ENCODE results near the gene SYNDIG1.

SYNDIG1 gene

GRCh38 chr20:24667689-24668383, 198.4 kb downstream of the SYNDIG1 start:
- H3K4me3 ChIP-seq (ENCODE audit: low read depth, low read length), result no peak overlapping the region
- TF ChIP-seq CTCF (IDR thresholded peaks at IDR 0.05; ENCODE audit: low read depth, low read length, missing control alignments), result no peak
- no peak for DNase-seq (ENCODE audit: low read depth)

- no peak overlapping the region for H3K4me3 ChIP-seq (ENCODE audit: low read depth, low read length)
- no peak for DNase-seq (ENCODE audit: low read depth)
- TF ChIP-seq CTCF (IDR thresholded peaks at IDR 0.05; ENCODE audit: low read depth, low read length, missing control alignments), result no peak
Observed at GRCh38 chr20:24668384-24668702, 198.9 kb downstream of the SYNDIG1 start.

DNA sequence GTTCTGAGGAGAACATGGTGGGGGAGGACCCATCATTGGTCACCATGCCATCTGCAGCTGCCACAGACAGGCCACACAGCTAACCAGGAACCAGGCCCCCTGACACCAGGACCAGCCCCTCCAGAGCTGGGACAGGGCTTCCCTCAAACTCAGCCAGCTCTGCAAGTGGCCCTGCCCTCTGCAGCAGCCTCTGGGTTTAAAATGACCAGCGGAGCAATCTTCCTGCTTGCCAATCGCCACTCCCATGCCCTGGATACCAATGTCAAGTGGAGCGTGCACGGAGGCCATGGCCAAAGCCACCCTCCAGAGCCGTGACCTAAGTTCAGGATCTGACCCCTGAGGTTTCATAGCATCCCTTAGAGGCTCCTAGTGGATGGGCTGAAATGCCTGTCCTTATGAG, 199.4 kb downstream of the SYNDIG1 start:
- no peak for DNase-seq (ENCODE audit: low read depth)
- no peak overlapping the region for H3K4me3 ChIP-seq (ENCODE audit: low read depth, low read length)
- no peak for TF ChIP-seq CTCF (IDR thresholded peaks at IDR 0.05; ENCODE audit: low read depth, low read length, missing control alignments)

GRCh38 chr20:24669701-24670100, 200.3 kb downstream of the SYNDIG1 start:
- no peak for DNase-seq (ENCODE audit: low read depth)
- no peak for TF ChIP-seq CTCF (IDR thresholded peaks at IDR 0.05; ENCODE audit: low read depth, low read length, missing control alignments)

DNA sequence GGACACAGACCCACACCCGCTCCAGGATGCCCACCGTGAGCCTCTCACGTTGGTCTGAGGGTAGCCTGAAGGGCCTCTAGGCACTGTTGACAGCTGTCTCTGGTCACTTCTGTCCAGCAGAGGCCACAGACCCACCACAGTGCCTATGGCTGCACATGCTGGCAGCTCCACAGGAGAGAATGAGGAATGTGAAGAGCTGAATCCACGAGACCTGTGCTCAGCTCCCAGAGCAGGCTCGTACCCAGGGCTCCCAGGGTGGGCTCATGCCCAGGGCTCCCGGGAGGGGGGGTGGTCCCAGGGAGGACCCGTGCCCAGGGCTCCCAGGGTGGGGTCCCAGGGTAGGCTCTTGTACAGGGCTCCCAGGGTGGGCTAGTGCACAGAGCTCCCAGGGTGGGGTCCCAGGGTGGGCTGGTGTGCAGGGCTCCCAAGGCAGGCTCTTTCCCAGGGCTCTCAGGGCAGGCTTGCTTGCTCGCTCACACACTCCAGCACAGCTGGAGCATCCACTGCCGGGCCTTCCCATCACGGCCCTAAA, 201.0 kb downstream of the SYNDIG1 start:
- DNase-seq (ENCODE audit: low read depth), result no peak
- H3K4me3 ChIP-seq (ENCODE audit: low read depth, low read length), result no peak overlapping the region
- no peak for TF ChIP-seq CTCF (IDR thresholded peaks at IDR 0.05; ENCODE audit: low read depth, low read length, missing control alignments)

More at GRCh38 chr20:24669701-24670100, 200.3 kb downstream of the SYNDIG1 start:
- no peak overlapping the region for H3K4me3 ChIP-seq (ENCODE audit: low read depth, low read length)

GRCh38 chr20:24670981-24671380, 201.6 kb downstream of the SYNDIG1 start:
- DNase-seq (ENCODE audit: low read depth), result no peak
- TF ChIP-seq CTCF (IDR thresholded peaks at IDR 0.05; ENCODE audit: low read depth, low read length, missing control alignments), result no peak
- no peak overlapping the region for H3K4me3 ChIP-seq (ENCODE audit: low read depth, low read length)
